ENCODE measurements around the gene H2AZ2. TPM values are rescaled to one million over a fixed set of nuclear protein-coding genes. Genes with fewer than 3 reads are reported as not detected.

The H2AZ2 gene
- total RNA-seq, 1 donor: 93.7 TPM

- DNase-seq (ENCODE audit: insufficient read length, low spot score, missing footprints): peak; percentile 98
- Histone ChIP-seq H2AFZ (ENCODE audit: low read length) (peak within 1 kb of the TSS; percentile 93), H3K79me2 (ENCODE audit: insufficient read depth, low read length) (peaks cover 66% of the 10 kb centered on the region)
These were observed 37.8 kb upstream of the H2AZ2 start, which contains the start of gene PURB for GRCh38 chr7:44885394-44886317. Gene PURB (minus strand): TSS chr7:44885530. CDS start chr7:44885348, 182 bp downstream.

GRCh38 chr7:44884621-44885393 lies 36.9 kb upstream of the H2AZ2 start:
- peak overlapping the region; percentile 94 for H3K4me3 ChIP-seq (ENCODE audit: insufficient read depth, low read length)
- H3K4me2 ChIP-seq (ENCODE audit: insufficient read depth, low read length): peak overlapping the region; percentile 92
- peaks cover 20% of the 10 kb centered on the region for H3K36me3 ChIP-seq (ENCODE audit: insufficient read depth, low read length)
- peaks cover 44% of the 10 kb centered on the region for H3K4me1 ChIP-seq (ENCODE audit: insufficient read depth, low read length)
- no peak for TF ChIP-seq CTCF (IDR thresholded peaks at IDR 0.05; ENCODE audit: extremely low read depth, low read depth, low read length)
- no peaks in the 10 kb centered on the region for H3K27me3 ChIP-seq (ENCODE audit: insufficient read depth, low read length)
- no peaks in the 10 kb centered on the region for H3K9me3 ChIP-seq (ENCODE audit: low read depth, low read length)
- H2AFZ ChIP-seq (ENCODE audit: low read length): peak overlapping the region; percentile 50
- H3K27ac ChIP-seq (ENCODE audit: low read depth, low read length): peak overlapping the region; percentile 96
- H4K20me1 ChIP-seq (ENCODE audit: insufficient read depth, low read length): peaks cover 38% of the 10 kb centered on the region
- H3K79me2 ChIP-seq (ENCODE audit: insufficient read depth, low read length): peaks cover 73% of the 10 kb centered on the region
- DNase-seq (ENCODE audit: insufficient read length, low spot score, missing footprints): peak; percentile 94

More at GRCh38 chr7:44885394-44886317, 37.8 kb upstream of the H2AZ2 start, which contains the start of gene PURB:
- Histone ChIP-seq H3K4me2 (ENCODE audit: insufficient read depth, low read length) (peak within 1 kb of the TSS; percentile 97), H3K27me3 (ENCODE audit: insufficient read depth, low read length) (no peaks in the 10 kb centered on the region), H3K27ac (ENCODE audit: low read depth, low read length) (peak within 1 kb of the TSS; percentile 100), H4K20me1 (ENCODE audit: insufficient read depth, low read length) (peaks cover 30% of the 10 kb centered on the region), H3K4me3 (ENCODE audit: insufficient read depth, low read length) (peak within 1 kb of the TSS; percentile 94), H3K9me3 (ENCODE audit: low read depth, low read length) (no peaks in the 10 kb centered on the region), H3K36me3 (ENCODE audit: insufficient read depth, low read length) (peaks cover 13% of the 10 kb centered on the region), H3K4me1 (ENCODE audit: insufficient read depth, low read length) (peaks cover 35% of the 10 kb centered on the region)
- no peak for TF ChIP-seq CTCF (IDR thresholded peaks at IDR 0.05; ENCODE audit: extremely low read depth, low read depth, low read length)

GRCh38 chr7:44883961-44884620 lies 36.2 kb upstream of the H2AZ2 start:
- Histone ChIP-seq H3K4me1 (ENCODE audit: insufficient read depth, low read length) (peaks cover 46% of the 10 kb centered on the region), H3K36me3 (ENCODE audit: insufficient read depth, low read length) (peaks cover 23% of the 10 kb centered on the region), H4K20me1 (ENCODE audit: insufficient read depth, low read length) (peaks cover 43% of the 10 kb centered on the region), H3K27ac (ENCODE audit: low read depth, low read length) (peak overlapping the region; percentile 96), H3K9me3 (ENCODE audit: low read depth, low read length) (no peaks in the 10 kb centered on the region), H3K4me3 (ENCODE audit: insufficient read depth, low read length) (peak overlapping the region; percentile 94), H3K79me2 (ENCODE audit: insufficient read depth, low read length) (peaks cover 73% of the 10 kb centered on the region), H3K4me2 (ENCODE audit: insufficient read depth, low read length) (peak overlapping the region; percentile 92), H2AFZ (ENCODE audit: low read length) (peak overlapping the region; percentile 31), H3K27me3 (ENCODE audit: insufficient read depth, low read length) (no peaks in the 10 kb centered on the region)
- no peak for TF ChIP-seq CTCF (IDR thresholded peaks at IDR 0.05; ENCODE audit: extremely low read depth, low read depth, low read length)
- DNase-seq (ENCODE audit: insufficient read length, low spot score, missing footprints): no peak
